OCI-LY3 (cell line): ENCODE data around the gene CYP4A11.
"Not testable (repeated sequence)": the region's sequence is repeated elsewhere in the genome, so short reads cannot be mapped to it uniquely, and the experiment has no call there.

Experiments
- EZH2phosphoT487 ChIP-seq: fragments of 200-600 bp; shearing (Covaris generic); IDR thresholded peaks from 2 replicates; pipeline ENCODE4 v1.6.1; 2018; ENCODE audit warnings: antibody characterized with exemption, mixed run types, low read depth
- TF ChIP-seq, protein P1 (sequence below): fragments of 200-600, 300-600 bp; sonication (generic); IDR thresholded peaks from 2 replicates; pipeline ENCODE4 v1.5.1; 2014; ENCODE audit warnings: antibody characterized with exemption, low read length, low read depth

- TF ChIP-seq, protein P1, sequence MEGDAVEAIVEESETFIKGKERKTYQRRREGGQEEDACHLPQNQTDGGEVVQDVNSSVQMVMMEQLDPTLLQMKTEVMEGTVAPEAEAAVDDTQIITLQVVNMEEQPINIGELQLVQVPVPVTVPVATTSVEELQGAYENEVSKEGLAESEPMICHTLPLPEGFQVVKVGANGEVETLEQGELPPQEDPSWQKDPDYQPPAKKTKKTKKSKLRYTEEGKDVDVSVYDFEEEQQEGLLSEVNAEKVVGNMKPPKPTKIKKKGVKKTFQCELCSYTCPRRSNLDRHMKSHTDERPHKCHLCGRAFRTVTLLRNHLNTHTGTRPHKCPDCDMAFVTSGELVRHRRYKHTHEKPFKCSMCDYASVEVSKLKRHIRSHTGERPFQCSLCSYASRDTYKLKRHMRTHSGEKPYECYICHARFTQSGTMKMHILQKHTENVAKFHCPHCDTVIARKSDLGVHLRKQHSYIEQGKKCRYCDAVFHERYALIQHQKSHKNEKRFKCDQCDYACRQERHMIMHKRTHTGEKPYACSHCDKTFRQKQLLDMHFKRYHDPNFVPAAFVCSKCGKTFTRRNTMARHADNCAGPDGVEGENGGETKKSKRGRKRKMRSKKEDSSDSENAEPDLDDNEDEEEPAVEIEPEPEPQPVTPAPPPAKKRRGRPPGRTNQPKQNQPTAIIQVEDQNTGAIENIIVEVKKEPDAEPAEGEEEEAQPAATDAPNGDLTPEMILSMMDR, result not testable (repeated sequence)
- TF ChIP-seq EZH2phosphoT487, result not testable (repeated sequence)
Measured at GRCh38 chr1:46955116-46955515, 13.8 kb upstream of the CYP4A11 start.
